Stimulated activated naive CD8-positive, alpha-beta T cell treated with anti-CD3 and anti-CD28 coated beads, Interleukin-15, Interleukin-2, amounts not matched to agents 100 ng/mL and 50 ng/mL, for 24 hours (primary cell): Measurements from ENCODE around the gene PRAMEF12.
"Not testable (repeated sequence)": the region's sequence is repeated elsewhere in the genome, so short reads cannot be mapped to it uniquely, and the experiment has no call there.

Experiments used
- H3K27ac Mint-ChIP-seq: one replicate; pipeline ENCODE4 v1.8.0; 2021; ENCODE audit warnings: mild to moderate bottlenecking, mixed read lengths
- H3K27me3 Mint-ChIP-seq: one replicate; pipeline ENCODE4 v1.8.0; 2021; ENCODE audit warnings: mixed read lengths
- H3K36me3 Mint-ChIP-seq: one replicate; pipeline ENCODE4 v1.8.0; 2021; ENCODE audit warnings: low read depth, mixed read lengths
- H3K4me1 Mint-ChIP-seq: one replicate; pipeline ENCODE4 v1.8.0; 2021; ENCODE audit warnings: low read depth, mixed read lengths
- H3K4me3 Mint-ChIP-seq: one replicate; pipeline ENCODE4 v1.8.0; 2021; ENCODE audit warnings: mild to moderate bottlenecking, mixed read lengths
- H3K9me3 Mint-ChIP-seq: one replicate; pipeline ENCODE4 v1.8.0; 2021; ENCODE audit warnings: mixed read lengths

PRAMEF12 gene

GRCh38 chr1:12781488-12781887, 8.0 kb downstream of the PRAMEF12 start:
- not testable (repeated sequence) for H3K27ac Mint-ChIP-seq, H3K36me3 Mint-ChIP-seq, H3K4me1 Mint-ChIP-seq, H3K4me3 Mint-ChIP-seq
- Mint-ChIP-seq H3K9me3 (peaks cover 15% of the 10 kb centered on the region), H3K27me3 (peaks cover 12% of the 10 kb centered on the region)

GRCh38 chr1:12783783-12784182, 10.2 kb downstream of the PRAMEF12 start:
- not testable (repeated sequence) for H3K27ac Mint-ChIP-seq, H3K4me3 Mint-ChIP-seq, H3K36me3 Mint-ChIP-seq, H3K27me3 Mint-ChIP-seq, H3K4me1 Mint-ChIP-seq
- H3K9me3 Mint-ChIP-seq: peaks cover 15% of the 10 kb centered on the region

- not testable (repeated sequence) for H3K4me1 Mint-ChIP-seq
These were observed 11.2 kb downstream of the PRAMEF12 start for GRCh38 chr1:12784729-12785128.

GRCh38 chr1:12791097-12791496, 17.6 kb downstream of the PRAMEF12 start, which contains the start of gene PRAMEF1:
TSS of gene PRAMEF1 (plus strand) at chr1:12791397. CDS start at chr1:12793228, 1,831 bp downstream.
- H3K4me1 Mint-ChIP-seq, H3K27me3 Mint-ChIP-seq, H3K27ac Mint-ChIP-seq, H3K36me3 Mint-ChIP-seq, H3K4me3 Mint-ChIP-seq, H3K9me3 Mint-ChIP-seq: not testable (repeated sequence)

More at GRCh38 chr1:12784729-12785128, 11.2 kb downstream of the PRAMEF12 start:
- H3K4me3 Mint-ChIP-seq, H3K36me3 Mint-ChIP-seq, H3K27ac Mint-ChIP-seq, H3K27me3 Mint-ChIP-seq: not testable (repeated sequence)
- H3K9me3 Mint-ChIP-seq: peaks cover 15% of the 10 kb centered on the region

- Mint-ChIP-seq H3K27me3 (no peaks in the 10 kb centered on the region), H3K4me1 (no peaks in the 10 kb centered on the region), H3K4me3 (no peak overlapping the region), H3K9me3 (no peaks in the 10 kb centered on the region), H3K36me3 (no peaks in the 10 kb centered on the region), H3K27ac (no peak overlapping the region)
These were observed 25.4 kb downstream of the PRAMEF12 start for GRCh38 chr1:12798911-12799310.

GRCh38 chr1:12799730-12800129, 26.2 kb downstream of the PRAMEF12 start:
- Mint-ChIP-seq H3K36me3 (no peaks in the 10 kb centered on the region), H3K27ac (no peak overlapping the region), H3K4me3 (no peak overlapping the region), H3K9me3 (peaks cover 4% of the 10 kb centered on the region), H3K4me1 (no peaks in the 10 kb centered on the region), H3K27me3 (peaks cover 3% of the 10 kb centered on the region)

- Mint-ChIP-seq H3K4me3 (no peak overlapping the region), H3K27ac (no peak overlapping the region), H3K9me3 (peaks cover 6% of the 10 kb centered on the region), H3K4me1 (no peaks in the 10 kb centered on the region), H3K27me3 (peaks cover 10% of the 10 kb centered on the region), H3K36me3 (peaks cover 4% of the 10 kb centered on the region)
These were observed 36.4 kb downstream of the PRAMEF12 start for GRCh38 chr1:12809933-12810332.

GRCh38 chr1:12810691-12811408, 37.3 kb downstream of the PRAMEF12 start:
- peaks cover 9% of the 10 kb centered on the region for H3K27me3 Mint-ChIP-seq
- no peaks in the 10 kb centered on the region for H3K4me1 Mint-ChIP-seq
- H3K36me3 Mint-ChIP-seq: no peaks in the 10 kb centered on the region
- H3K4me3 Mint-ChIP-seq: no peak overlapping the region
- no peak overlapping the region for H3K27ac Mint-ChIP-seq
- peaks cover 2% of the 10 kb centered on the region for H3K9me3 Mint-ChIP-seq

GRCh38 chr1:12811409-12811784, 37.9 kb downstream of the PRAMEF12 start:
- no peak overlapping the region for H3K27ac Mint-ChIP-seq
- H3K4me1 Mint-ChIP-seq: no peaks in the 10 kb centered on the region
- peaks cover 9% of the 10 kb centered on the region for H3K27me3 Mint-ChIP-seq
- H3K9me3 Mint-ChIP-seq: no peaks in the 10 kb centered on the region
- H3K36me3 Mint-ChIP-seq: no peaks in the 10 kb centered on the region
- H3K4me3 Mint-ChIP-seq: no peak overlapping the region

- H3K4me1 Mint-ChIP-seq, H3K4me3 Mint-ChIP-seq, H3K27ac Mint-ChIP-seq, H3K36me3 Mint-ChIP-seq, H3K9me3 Mint-ChIP-seq: not testable (repeated sequence)
- peaks cover 22% of the 10 kb centered on the region for H3K27me3 Mint-ChIP-seq
These were observed 45.5 kb downstream of the PRAMEF12 start for GRCh38 chr1:12819061-12819460.
